Activated B cell treated with CpG ODN at 0.5 μM for 24 hours (primary cell): ENCODE data around the gene LMNTD1. TPM values are rescaled to one million over a fixed set of nuclear protein-coding genes. Genes with fewer than 3 reads are reported as not detected.

Experiments
- ATAC-seq: fragments of 200-7000 bp; cut with Tn5 transposase; one replicate; pipeline ENCODE4 v1.10.0; 2021; ENCODE audit warnings: low read depth, mild to moderate bottlenecking, moderate library complexity
- CTCF ChIA-PET: fragments of 350-600 bp; sonication (Branson Sonifier 250); formaldehyde crosslinking; loops from one replicate; lab custom pipeline; 2021; ENCODE audit warnings: antibody characterized with exemption; lab: Charles Lee
- POLR2A ChIA-PET: fragments of 350-600 bp; sonication (Branson Sonifier 250); formaldehyde crosslinking; loops from one replicate; lab custom pipeline; 2021; ENCODE audit warnings: antibody characterized with exemption; lab: Charles Lee
- DNase-seq: peaks from one replicate; pipeline ENCODE4 v3.0.0; 2022
- H3K27ac Mint-ChIP-seq: one replicate; pipeline ENCODE4 v1.8.0; 2020; ENCODE audit warnings: mixed read lengths
- H3K27me3 Mint-ChIP-seq: one replicate; pipeline ENCODE4 v1.8.0; 2021; ENCODE audit warnings: mixed read lengths
- H3K36me3 Mint-ChIP-seq: one replicate; pipeline ENCODE4 v1.8.0; 2021; ENCODE audit warnings: low read depth, mixed read lengths
- H3K4me1 Mint-ChIP-seq: one replicate; pipeline ENCODE4 v1.8.0; 2021; ENCODE audit warnings: mixed read lengths
- H3K4me3 Mint-ChIP-seq: one replicate; pipeline ENCODE4 v1.8.0; 2020; ENCODE audit warnings: mild to moderate bottlenecking, mixed read lengths
- H3K9me3 Mint-ChIP-seq: one replicate; pipeline ENCODE4 v1.8.0; 2020; ENCODE audit warnings: mixed read lengths
- intact Hi-C: fragments of 100-400 bp; cut with micrococcal nuclease; formaldehyde crosslinking; loops from one replicate; pipeline ENCODE4 v1.15.1; 2024
- total RNA-seq: library from RNA; stranded (reverse); gene quantifications from 2 replicates; pipeline ENCODE4 v1.2.3, GENCODE V29; 2022
- TF ChIP-seq, protein P1 (sequence below): fragments of 200-600 bp; IDR thresholded peaks from one replicate; pipeline ENCODE4 v1.8.0; 2022; ENCODE audit warnings: antibody characterized with exemption, mild to moderate bottlenecking

Gene LMNTD1
- total RNA-seq, 1 donor from 2014 or later, result not detected

- intact Hi-C loops, result no loop called here
- Mint-ChIP-seq H3K27me3 (peaks cover 5% of the 10 kb centered on the region), H3K9me3 (no peaks in the 10 kb centered on the region), H3K4me3 (no peak overlapping the region), H3K36me3 (no peaks in the 10 kb centered on the region), H3K27ac (no peak overlapping the region), H3K4me1 (no peaks in the 10 kb centered on the region)
- ATAC-seq, result no peak
- ChIA-PET CTCF (no interaction called here), POLR2A (no interaction called here)
- TF ChIP-seq, protein P1, sequence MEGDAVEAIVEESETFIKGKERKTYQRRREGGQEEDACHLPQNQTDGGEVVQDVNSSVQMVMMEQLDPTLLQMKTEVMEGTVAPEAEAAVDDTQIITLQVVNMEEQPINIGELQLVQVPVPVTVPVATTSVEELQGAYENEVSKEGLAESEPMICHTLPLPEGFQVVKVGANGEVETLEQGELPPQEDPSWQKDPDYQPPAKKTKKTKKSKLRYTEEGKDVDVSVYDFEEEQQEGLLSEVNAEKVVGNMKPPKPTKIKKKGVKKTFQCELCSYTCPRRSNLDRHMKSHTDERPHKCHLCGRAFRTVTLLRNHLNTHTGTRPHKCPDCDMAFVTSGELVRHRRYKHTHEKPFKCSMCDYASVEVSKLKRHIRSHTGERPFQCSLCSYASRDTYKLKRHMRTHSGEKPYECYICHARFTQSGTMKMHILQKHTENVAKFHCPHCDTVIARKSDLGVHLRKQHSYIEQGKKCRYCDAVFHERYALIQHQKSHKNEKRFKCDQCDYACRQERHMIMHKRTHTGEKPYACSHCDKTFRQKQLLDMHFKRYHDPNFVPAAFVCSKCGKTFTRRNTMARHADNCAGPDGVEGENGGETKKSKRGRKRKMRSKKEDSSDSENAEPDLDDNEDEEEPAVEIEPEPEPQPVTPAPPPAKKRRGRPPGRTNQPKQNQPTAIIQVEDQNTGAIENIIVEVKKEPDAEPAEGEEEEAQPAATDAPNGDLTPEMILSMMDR, result no peak
- no peak for DNase-seq
These were observed 70.5 kb downstream of the LMNTD1 start for GRCh38 chr12:25482625-25483024.

- ChIA-PET CTCF (no interaction called here), POLR2A (no interaction called here)
- ATAC-seq (no peak), DNase-seq (no peak)
- Mint-ChIP-seq H3K36me3 (no peaks in the 10 kb centered on the region), H3K27me3 (peaks cover 5% of the 10 kb centered on the region), H3K9me3 (no peaks in the 10 kb centered on the region), H3K4me3 (no peak overlapping the region), H3K27ac (no peak overlapping the region), H3K4me1 (no peaks in the 10 kb centered on the region)
- TF ChIP-seq, protein P1, result no peak
- intact Hi-C loops, result no loop called here
These were observed 72.9 kb downstream of the LMNTD1 start for GRCh38 chr12:25480145-25480544.

- Mint-ChIP-seq H3K4me1 (no peaks in the 10 kb centered on the region), H3K27ac (no peak overlapping the region), H3K27me3 (peaks cover 5% of the 10 kb centered on the region), H3K9me3 (no peaks in the 10 kb centered on the region), H3K36me3 (no peaks in the 10 kb centered on the region), H3K4me3 (no peak overlapping the region)
- ChIA-PET POLR2A (no interaction called here), CTCF (no interaction called here)
- no peak for ATAC-seq
- intact Hi-C loops, result no loop called here
- TF ChIP-seq, protein P1, result no peak
- DNase-seq, result no peak
These were observed 75.9 kb downstream of the LMNTD1 start for GRCh38 chr12:25477217-25477616.

DNA sequence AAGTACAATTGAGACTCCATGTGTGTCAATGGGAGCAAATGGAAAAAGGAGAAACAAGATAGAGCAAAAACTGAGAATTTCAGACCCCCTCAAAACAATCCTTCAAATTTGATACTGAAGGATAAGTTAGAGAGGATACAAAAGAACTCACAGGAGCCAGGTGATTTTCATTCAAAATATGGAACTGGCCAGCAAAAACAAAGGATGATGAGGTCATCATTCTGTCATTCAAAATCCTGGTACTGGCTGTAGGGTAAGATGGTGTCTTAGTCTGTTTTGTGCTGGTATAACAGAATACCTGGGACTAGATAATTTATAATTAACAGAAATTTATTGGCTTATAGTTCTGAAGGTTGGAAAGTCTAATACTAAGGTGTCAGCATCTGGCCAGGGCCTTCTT lies 80.6 kb downstream of the LMNTD1 start:
- Mint-ChIP-seq H3K27ac (no peak overlapping the region), H3K4me1 (no peaks in the 10 kb centered on the region), H3K4me3 (no peak overlapping the region), H3K9me3 (no peaks in the 10 kb centered on the region), H3K27me3 (no peaks in the 10 kb centered on the region), H3K36me3 (no peaks in the 10 kb centered on the region)
- CTCF ChIA-PET, result no interaction called here
- intact Hi-C loops, result no loop called here
- POLR2A ChIA-PET, result no interaction called here
- DNase-seq (no peak), ATAC-seq (no peak)
- TF ChIP-seq, protein P1, result no peak

DNA sequence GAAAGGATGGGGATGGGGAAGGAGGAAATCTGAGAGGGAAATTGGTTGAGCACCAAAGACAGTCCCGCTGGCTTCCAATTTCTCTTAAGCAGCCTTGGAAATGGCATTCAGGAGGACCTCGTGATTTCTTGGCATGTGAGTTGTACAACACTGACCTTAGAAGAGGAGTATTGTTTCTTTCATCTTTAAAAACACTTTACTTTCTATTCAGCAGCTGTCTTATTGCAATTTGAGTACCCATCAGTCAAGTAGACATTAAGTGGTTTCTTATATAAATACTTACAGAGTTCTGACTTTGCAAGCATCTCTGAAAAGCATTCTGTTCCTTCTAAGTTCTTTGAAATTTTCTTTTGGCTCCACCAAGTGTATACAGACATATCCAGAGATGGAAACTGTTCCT lies 83.2 kb downstream of the LMNTD1 start:
- Mint-ChIP-seq H3K27ac (no peak overlapping the region), H3K4me3 (no peak overlapping the region), H3K36me3 (no peaks in the 10 kb centered on the region), H3K9me3 (no peaks in the 10 kb centered on the region), H3K4me1 (no peaks in the 10 kb centered on the region), H3K27me3 (no peaks in the 10 kb centered on the region)
- ChIA-PET POLR2A (no interaction called here), CTCF (no interaction called here)
- no peak for DNase-seq
- TF ChIP-seq, protein P1, result no peak
- intact Hi-C loops, result no loop called here
- ATAC-seq, result no peak
